GM10266 (cell line): ENCODE measurements around the gene SLC16A1.
"Not testable (repeated sequence)": the region's sequence is repeated elsewhere in the genome, so short reads cannot be mapped to it uniquely, and the experiment has no call there.

Experiments used
- DNase-seq: peaks from one replicate; pipeline ENCODE4 v3.0.0; 2012; ENCODE audit errors: extremely low spot score
- TF ChIP-seq, protein P1 (sequence below): IDR thresholded peaks from 2 replicates; pipeline ENCODE4 v1.5.1; 2012; ENCODE audit warnings: mild to moderate bottlenecking, low read depth; ENCODE audit not compliant: control insufficient read depth, insufficient read depth; ENCODE audit errors: missing control alignments

The SLC16A1 gene

DNA sequence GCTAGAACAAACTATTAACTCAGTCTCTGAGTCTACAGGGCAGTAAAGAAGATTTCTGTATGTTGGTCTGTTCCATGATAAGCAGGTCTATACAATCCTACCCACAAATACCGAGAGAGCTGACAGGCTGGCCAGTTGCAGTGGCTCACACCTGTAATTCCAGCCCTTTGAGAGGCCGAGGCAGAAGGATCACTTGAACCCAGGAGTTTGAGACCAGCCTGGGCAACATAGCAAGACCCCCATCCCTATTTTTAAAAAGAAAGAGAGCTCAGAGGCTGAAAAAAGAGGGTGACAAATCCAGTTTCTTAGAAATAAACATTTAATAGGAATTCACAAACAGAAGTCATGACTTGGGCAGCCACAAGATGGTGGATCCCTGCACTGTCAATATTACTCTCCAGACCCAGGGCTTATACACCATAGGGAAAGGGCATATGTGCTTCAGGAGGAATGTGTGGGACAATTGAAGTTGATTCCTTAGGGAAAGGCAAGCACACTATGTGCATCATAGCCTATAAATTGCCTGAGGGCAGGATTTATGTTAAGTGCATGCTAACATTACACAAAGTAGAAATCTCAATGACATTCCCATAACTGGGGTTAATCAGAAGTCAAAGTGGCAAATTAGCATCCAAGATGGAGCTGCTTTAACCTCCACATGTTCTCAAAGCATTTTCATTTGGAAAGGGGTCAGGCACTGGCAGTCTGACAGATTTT is 66.8 kb downstream of the SLC16A1 start:
- TF ChIP-seq, protein P1, sequence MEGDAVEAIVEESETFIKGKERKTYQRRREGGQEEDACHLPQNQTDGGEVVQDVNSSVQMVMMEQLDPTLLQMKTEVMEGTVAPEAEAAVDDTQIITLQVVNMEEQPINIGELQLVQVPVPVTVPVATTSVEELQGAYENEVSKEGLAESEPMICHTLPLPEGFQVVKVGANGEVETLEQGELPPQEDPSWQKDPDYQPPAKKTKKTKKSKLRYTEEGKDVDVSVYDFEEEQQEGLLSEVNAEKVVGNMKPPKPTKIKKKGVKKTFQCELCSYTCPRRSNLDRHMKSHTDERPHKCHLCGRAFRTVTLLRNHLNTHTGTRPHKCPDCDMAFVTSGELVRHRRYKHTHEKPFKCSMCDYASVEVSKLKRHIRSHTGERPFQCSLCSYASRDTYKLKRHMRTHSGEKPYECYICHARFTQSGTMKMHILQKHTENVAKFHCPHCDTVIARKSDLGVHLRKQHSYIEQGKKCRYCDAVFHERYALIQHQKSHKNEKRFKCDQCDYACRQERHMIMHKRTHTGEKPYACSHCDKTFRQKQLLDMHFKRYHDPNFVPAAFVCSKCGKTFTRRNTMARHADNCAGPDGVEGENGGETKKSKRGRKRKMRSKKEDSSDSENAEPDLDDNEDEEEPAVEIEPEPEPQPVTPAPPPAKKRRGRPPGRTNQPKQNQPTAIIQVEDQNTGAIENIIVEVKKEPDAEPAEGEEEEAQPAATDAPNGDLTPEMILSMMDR, result no peak
- DNase-seq, result no peak

DNA sequence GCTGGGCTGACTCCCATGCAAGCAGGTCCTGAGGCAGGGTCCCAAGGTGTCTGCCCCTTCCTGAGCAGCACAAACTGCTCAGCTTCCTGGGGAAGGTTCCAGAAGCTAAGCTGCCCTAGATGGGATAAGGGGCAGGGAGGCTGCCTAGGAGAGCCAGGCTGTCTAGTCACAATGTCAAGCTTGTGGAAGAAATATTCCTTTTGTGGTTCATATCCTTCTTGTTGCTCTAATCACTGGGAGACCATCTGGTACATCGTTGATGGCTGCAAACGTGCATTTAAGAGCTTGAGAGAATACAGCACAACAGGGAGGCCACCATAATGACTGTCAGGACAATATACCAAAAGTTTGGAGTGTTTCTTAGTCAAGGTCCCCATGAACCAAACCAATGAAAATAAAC is 67.4 kb downstream of the SLC16A1 start:
- no peak for DNase-seq
- TF ChIP-seq, protein P1, result no peak

DNA sequence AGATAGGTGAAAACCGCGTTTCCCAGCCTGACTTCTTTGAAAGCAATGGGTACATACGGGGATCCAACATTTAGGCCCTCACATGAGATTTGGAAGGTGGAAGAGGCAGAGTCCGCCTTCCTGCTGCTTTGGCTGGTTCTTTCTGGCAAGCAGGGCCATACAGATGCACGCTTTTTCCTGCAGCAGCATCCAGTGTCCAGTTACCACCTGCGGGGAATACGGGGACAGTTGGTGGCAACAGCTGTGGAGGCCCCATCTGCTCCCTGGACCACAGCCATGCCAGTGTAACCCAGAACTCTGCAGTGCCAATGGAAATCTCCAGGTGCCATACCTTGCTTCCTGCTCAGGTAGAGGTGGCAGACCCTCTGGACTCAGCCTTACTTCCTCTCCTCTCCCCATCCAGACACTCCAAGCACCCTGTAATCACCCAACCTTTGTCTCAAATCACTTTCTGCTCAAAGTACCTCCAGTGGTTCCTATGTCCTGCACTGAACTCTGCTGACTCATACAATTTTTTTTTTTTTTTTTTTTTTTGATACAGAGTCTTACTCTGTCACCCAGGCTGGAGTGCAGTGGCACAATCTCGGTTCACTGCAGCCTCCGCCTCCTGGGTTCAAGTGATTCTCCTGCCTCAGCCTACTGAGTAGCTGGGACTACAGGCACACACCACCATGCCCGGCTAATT is 68.3 kb downstream of the SLC16A1 start:
- DNase-seq, result no peak
- TF ChIP-seq, protein P1, result no peak

DNA sequence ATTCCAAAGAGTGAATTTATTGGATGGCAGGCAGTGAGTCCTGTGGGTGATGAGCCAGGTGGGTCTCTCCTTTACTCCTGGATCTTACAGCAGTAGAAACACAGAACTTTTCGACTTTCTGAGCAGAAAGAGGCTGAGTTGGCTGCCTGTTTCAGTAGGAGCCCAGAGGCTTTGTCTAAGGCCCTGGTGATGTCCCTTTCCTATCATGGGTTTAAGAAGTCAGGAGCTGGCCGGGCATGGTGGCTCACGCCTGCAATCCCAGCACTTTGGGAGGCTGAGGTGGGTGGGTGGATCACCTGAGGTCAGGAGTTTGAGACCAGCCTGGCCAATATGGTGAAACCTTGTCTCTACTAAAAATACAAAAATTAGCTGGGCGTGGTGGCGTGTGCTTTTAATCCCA is 71.0 kb downstream of the SLC16A1 start:
- DNase-seq, result not testable (repeated sequence)

DNA sequence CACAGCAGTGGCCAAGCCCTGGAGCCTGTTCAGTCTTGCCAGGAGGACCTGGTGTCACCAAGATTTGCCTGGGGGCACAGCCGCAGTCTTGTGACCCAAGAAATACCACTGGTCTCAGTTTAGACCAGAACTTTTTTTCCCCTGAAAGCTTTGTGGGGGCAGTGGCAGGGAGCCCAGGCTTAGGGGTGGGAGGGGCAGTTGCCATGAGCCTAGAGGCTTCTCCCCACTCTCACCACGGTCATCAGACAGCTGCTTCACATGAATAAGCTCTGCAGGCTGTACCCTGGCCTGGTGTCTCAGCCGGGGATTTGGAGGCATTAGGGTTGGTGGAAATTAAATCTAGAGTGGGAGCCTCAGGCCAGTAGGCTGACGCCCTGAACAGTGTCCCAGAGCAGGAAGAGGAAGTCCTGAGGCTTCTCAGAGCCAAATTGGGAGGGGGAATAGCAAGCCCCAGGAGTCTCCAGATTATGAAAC is 73.7 kb downstream of the SLC16A1 start:
- no peak for DNase-seq
- TF ChIP-seq, protein P1, result no peak

DNA sequence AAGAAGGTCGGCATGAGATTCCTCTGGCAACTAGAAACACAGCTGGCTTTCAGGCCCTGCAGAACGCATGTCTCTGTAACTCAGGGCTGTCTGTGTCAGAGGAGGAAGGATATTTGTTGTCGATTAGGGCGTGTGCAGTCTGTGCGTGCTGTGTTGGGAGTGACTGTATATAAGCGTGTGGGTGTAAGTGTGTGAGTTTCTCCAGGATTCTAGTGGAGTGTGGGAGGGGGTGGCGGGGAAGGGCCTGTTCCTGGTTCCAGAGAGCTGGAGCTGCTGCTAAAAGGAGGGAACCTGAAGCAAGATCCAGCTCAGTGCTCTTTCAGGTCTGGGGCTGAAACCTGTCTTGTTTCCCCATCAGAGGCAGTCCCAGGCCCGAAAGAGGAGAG is 74.3 kb downstream of the SLC16A1 start:
- DNase-seq, result no peak
- TF ChIP-seq, protein P1, result no peak

DNA sequence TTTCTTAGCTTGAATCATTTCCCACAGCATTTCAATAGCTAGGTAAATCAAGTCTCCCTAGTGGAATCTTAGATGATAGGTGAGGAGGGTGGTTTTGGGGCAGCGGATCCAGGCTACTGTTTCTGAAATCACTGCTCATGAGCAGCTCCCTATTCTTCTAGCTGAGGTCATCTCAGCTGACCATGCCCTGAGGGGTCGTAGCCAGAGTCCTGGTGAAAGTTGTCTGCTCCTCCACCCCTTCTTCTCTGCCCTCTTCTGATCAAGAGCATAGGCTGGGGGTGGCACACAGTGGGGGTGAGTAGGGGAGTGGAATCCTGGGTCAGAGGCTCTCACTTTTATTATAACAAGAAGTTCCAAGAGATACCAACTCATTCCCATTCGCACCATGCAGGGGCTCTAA is 76.2 kb downstream of the SLC16A1 start:
- TF ChIP-seq, protein P1, result no peak
- no peak for DNase-seq

DNA sequence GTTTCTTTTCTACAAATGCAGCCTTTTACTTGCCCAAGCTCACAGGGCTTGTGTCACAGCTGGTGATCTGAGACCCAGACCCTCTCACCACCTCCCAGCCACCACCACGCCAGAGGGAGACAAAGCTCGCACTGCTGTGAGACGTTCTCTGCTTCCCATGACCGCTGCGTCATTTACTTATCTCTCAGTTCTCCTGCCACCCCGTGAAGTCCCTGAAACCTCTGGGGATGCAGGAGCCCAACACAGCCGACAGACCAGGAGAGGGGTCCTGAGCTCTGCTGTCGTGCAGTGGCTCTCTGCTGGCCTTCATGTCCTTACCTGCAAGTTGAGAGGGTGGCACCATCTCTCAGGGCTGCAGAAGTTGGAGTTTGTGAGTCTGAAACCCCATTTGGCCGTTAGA is 77.7 kb downstream of the SLC16A1 start:
- TF ChIP-seq, protein P1, result no peak
- no peak for DNase-seq
